SK-N-SH treated with all-trans-retinoic acid at 6 μM for 48 hours (cell line): ENCODE results near the gene CAMK1.

Experiments used
- ATAC-seq: fragments of 200-7000 bp; cut with Tn5 transposase; 3 replicates; pipeline ENCODE4 v1.9.1; 2020; ENCODE audit warnings: mild to moderate bottlenecking, moderate library complexity
- ARNTL ChIP-seq: fragments of 450-650 bp; formaldehyde crosslinking; IDR thresholded peaks from 2 replicates; pipeline ENCODE4 v1.5.0; 2020; ENCODE audit warnings: low read depth, mild to moderate bottlenecking, moderate library complexity, borderline replicate concordance
- BACH2 ChIP-seq: fragments of 250-450 bp; sonication (Bioruptor Pico); IDR thresholded peaks from 2 replicates; pipeline ENCODE4 v1.9.0; 2021; ENCODE audit warnings: mild to moderate bottlenecking, borderline replicate concordance
- CREB5 ChIP-seq: fragments of 250-450 bp; sonication (Bioruptor Pico); IDR thresholded peaks from 2 replicates; pipeline ENCODE4 v1.5.1; 2020; ENCODE audit warnings: low read depth, mild to moderate bottlenecking, moderate library complexity
- CSDC2 ChIP-seq: fragments of 250-450 bp; sonication (Bioruptor Pico); IDR thresholded peaks from 2 replicates; pipeline ENCODE4 v1.5.0; 2020; ENCODE audit warnings: mild to moderate bottlenecking, moderate library complexity
- CSRNP3 ChIP-seq: fragments of 250-450 bp; sonication (Bioruptor Pico); IDR thresholded peaks from 2 replicates; pipeline ENCODE4 v1.5.1; 2021; ENCODE audit warnings: mild to moderate bottlenecking, moderate library complexity
- ESRRG ChIP-seq: fragments of 250-450 bp; sonication (Bioruptor Pico); IDR thresholded peaks from 2 replicates; pipeline ENCODE4 v1.6.1; 2021; ENCODE audit warnings: mild to moderate bottlenecking
- GLIS3 ChIP-seq: fragments of 250-450 bp; sonication (Bioruptor Pico); IDR thresholded peaks from 2 replicates; pipeline ENCODE4 v1.5.0; 2020; ENCODE audit warnings: mild to moderate bottlenecking, moderate library complexity
- ISL1 ChIP-seq: fragments of 250-450 bp; sonication (Bioruptor Pico); IDR thresholded peaks from 2 replicates; pipeline ENCODE4 v2.1.2; 2022; ENCODE audit warnings: mild to moderate bottlenecking, moderate library complexity
- OSR1 ChIP-seq: fragments of 250-450 bp; sonication (Bioruptor Pico); IDR thresholded peaks from 2 replicates; pipeline ENCODE4 v1.8.0; 2022; ENCODE audit warnings: moderate library complexity, mild to moderate bottlenecking, inconsistent platforms
- POU6F1 ChIP-seq: fragments of 250-450 bp; sonication (Bioruptor Pico); IDR thresholded peaks from 2 replicates; pipeline ENCODE4 v1.8.0; 2021; ENCODE audit warnings: low read depth, mild to moderate bottlenecking, moderate library complexity, borderline replicate concordance
- PPARA ChIP-seq: fragments of 250-450 bp; sonication (Bioruptor Pico); IDR thresholded peaks from 2 replicates; pipeline ENCODE4 v1.5.0; 2020; ENCODE audit warnings: mild to moderate bottlenecking, borderline replicate concordance
- RARB ChIP-seq: fragments of 250-450 bp; sonication (Bioruptor Pico); IDR thresholded peaks from 2 replicates; pipeline ENCODE4 v1.8.0; 2021; ENCODE audit warnings: mild to moderate bottlenecking, moderate library complexity
- SNAI2 ChIP-seq: fragments of 250-450 bp; sonication (Bioruptor Pico); IDR thresholded peaks from 2 replicates; pipeline ENCODE4 v1.5.0; 2020; ENCODE audit warnings: mild to moderate bottlenecking, moderate library complexity
- TCF4 ChIP-seq: fragments of 250-450 bp; sonication (Bioruptor Pico); IDR thresholded peaks from 2 replicates; pipeline ENCODE4 v1.8.0; 2021; ENCODE audit warnings: mild to moderate bottlenecking, moderate library complexity, borderline replicate concordance
- TOX ChIP-seq: fragments of 250-450 bp; sonication (Bioruptor Pico); IDR thresholded peaks from 2 replicates; pipeline ENCODE4 v1.8.0; 2021; ENCODE audit warnings: mild to moderate bottlenecking, moderate library complexity, borderline replicate concordance
- TSHZ2 ChIP-seq: fragments of 250-450 bp; sonication (Bioruptor Pico); IDR thresholded peaks from 2 replicates; pipeline ENCODE4 v1.5.0; 2020; ENCODE audit warnings: mild to moderate bottlenecking, moderate library complexity
- ZC3H10 ChIP-seq: fragments of 250-450 bp; sonication (Bioruptor Pico); IDR thresholded peaks from 2 replicates; pipeline ENCODE4 v1.5.1; 2021; ENCODE audit warnings: mild to moderate bottlenecking, moderate library complexity
- ZFP3 ChIP-seq: fragments of 250-450 bp; sonication (Bioruptor Pico); IDR thresholded peaks from 2 replicates; pipeline ENCODE4 v1.5.0; 2020; ENCODE audit warnings: mild to moderate bottlenecking, moderate library complexity
- ZFP30 ChIP-seq: fragments of 450-650 bp; formaldehyde crosslinking; IDR thresholded peaks from 2 replicates; pipeline ENCODE4 v1.5.0; 2022; ENCODE audit warnings: mild to moderate bottlenecking, moderate library complexity
- ZNF565 ChIP-seq: fragments of 450-650 bp; formaldehyde crosslinking; conservative IDR thresholded peaks from 2 replicates; pipeline ENCODE4 v1.5.0; 2020; ENCODE audit warnings: low read depth, mild to moderate bottlenecking, moderate library complexity
- ZNF70 ChIP-seq: fragments of 450-650 bp; formaldehyde crosslinking; IDR thresholded peaks from 2 replicates; pipeline ENCODE4 v1.5.0; 2020; ENCODE audit warnings: mild to moderate bottlenecking, moderate library complexity
- ZNF8 ChIP-seq: fragments of 450-650 bp; formaldehyde crosslinking; IDR thresholded peaks from 2 replicates; pipeline ENCODE4 v1.5.0; 2020; ENCODE audit warnings: mild to moderate bottlenecking, moderate library complexity
- TF ChIP-seq, protein P1 (sequence below): fragments of 250-450 bp; sonication (Bioruptor Pico); IDR thresholded peaks from 2 replicates; pipeline ENCODE4 v1.8.0; 2020; ENCODE audit warnings: mild to moderate bottlenecking, moderate library complexity, borderline replicate concordance

The CAMK1 gene

DNA sequence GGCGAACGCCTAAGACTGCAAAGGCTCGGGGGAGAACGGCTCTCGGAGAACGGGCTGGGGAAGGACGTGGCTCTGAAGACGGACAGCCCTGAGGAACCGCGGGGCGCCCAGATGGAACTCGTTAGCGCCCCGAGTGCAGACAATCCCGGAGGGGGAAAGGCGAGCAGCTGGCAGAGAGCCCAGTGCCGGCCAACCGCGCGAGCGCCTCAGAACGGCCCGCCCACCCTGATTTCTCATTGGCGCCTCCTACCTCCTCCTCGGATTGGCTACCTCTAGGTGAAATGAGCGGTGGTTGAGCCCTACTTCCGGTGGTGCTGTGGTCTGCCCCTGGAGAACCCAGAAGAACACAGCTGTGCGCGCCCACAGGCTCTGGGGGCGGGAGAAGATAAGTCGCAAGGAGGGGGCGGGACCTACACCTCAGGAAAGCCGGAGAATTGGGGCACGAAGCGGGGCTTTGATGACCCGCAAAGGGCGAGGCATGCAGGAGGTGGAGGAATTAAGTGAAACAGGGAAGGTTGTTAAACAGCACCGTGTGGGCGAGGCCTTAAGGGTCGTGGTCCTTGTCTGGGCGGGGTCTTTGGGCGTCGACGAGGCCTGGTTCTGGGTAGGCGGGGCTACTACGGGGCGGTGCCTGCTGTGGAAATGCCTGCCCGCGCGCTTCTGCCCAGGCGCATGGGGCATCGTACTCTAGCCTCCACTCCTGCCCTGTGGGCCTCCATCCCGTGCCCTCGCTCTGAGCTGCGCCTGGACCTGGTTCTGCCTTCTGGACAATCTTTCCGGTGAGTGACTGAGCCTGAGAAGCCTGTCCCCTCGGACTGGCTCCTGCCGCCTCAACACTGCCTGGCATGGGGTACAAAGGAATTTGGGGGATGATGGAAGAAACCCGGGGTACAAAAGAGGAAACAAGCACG, 19.8 kb downstream of the CAMK1 start, which contains the start of gene OGG1:
TSS of gene OGG1 (plus strand) at position 308 of the 911 bp plus-strand sequence. CDS start at position 643, 335 bp downstream.
- TF ChIP-seq GLIS3 (CRISPR knock-in tag) (no peak), ZFP30 (CRISPR knock-in tag) (no peak), ISL1 (CRISPR knock-in tag) (no peak), SNAI2 (CRISPR knock-in tag) (no peak), ZNF70 (CRISPR knock-in tag) (no peak), TCF4 (peak; percentile 75), CSRNP3 (CRISPR knock-in tag) (no peak), CSDC2 (CRISPR knock-in tag) (no peak), ZFP3 (CRISPR knock-in tag) (peak; percentile 83), CREB5 (CRISPR knock-in tag) (no peak), ZNF8 (no peak), TSHZ2 (0 out of 2 replicates have a peak, but pooled peaks have one; percentile 59), ARNTL (CRISPR knock-in tag) (no peak), ZNF565 (CRISPR knock-in tag) (no peak), ESRRG (CRISPR knock-in tag) (no peak), OSR1 (CRISPR knock-in tag) (no peak), RARB (no peak), BACH2 (CRISPR knock-in tag) (no peak), PPARA (CRISPR knock-in tag) (no peak)
- peak; percentile 94 for ATAC-seq

GRCh38 chr3:9749296-9749644, 20.5 kb downstream of the CAMK1 start:
- peak; percentile 18 for ATAC-seq
- TF ChIP-seq, protein P1, sequence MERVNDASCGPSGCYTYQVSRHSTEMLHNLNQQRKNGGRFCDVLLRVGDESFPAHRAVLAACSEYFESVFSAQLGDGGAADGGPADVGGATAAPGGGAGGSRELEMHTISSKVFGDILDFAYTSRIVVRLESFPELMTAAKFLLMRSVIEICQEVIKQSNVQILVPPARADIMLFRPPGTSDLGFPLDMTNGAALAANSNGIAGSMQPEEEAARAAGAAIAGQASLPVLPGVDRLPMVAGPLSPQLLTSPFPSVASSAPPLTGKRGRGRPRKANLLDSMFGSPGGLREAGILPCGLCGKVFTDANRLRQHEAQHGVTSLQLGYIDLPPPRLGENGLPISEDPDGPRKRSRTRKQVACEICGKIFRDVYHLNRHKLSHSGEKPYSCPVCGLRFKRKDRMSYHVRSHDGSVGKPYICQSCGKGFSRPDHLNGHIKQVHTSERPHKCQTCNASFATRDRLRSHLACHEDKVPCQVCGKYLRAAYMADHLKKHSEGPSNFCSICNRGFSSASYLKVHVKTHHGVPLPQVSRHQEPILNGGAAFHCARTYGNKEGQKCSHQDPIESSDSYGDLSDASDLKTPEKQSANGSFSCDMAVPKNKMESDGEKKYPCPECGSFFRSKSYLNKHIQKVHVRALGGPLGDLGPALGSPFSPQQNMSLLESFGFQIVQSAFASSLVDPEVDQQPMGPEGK (CRISPR knock-in tag) = no peak
- TF ChIP-seq ZNF8 = no peak
- TF ChIP-seq ZC3H10 = no peak
- TF ChIP-seq RARB = no peak
- no peak for TF ChIP-seq TOX (CRISPR knock-in tag)
- no peak for TF ChIP-seq ZNF565 (CRISPR knock-in tag)
- TF ChIP-seq CREB5 (CRISPR knock-in tag) = no peak
- no peak for TF ChIP-seq PPARA (CRISPR knock-in tag)
- no peak for TF ChIP-seq ISL1 (CRISPR knock-in tag)
- TF ChIP-seq OSR1 (CRISPR knock-in tag) = no peak
- TF ChIP-seq BACH2 (CRISPR knock-in tag) = no peak
- no peak for TF ChIP-seq CSRNP3 (CRISPR knock-in tag)
- TF ChIP-seq ARNTL (CRISPR knock-in tag) = no peak
- no peak for TF ChIP-seq TSHZ2
- TF ChIP-seq CSDC2 (CRISPR knock-in tag) = no peak
- TF ChIP-seq POU6F1 (CRISPR knock-in tag) = no peak
